GM12865 (cell line): ENCODE measurements around the gene TAF5.

Source experiments
- DNase-seq: peaks from one replicate; pipeline ENCODE4 v3.0.0; 2010; ENCODE audit warnings: low read depth
- H3K4me3 ChIP-seq: 2 replicates; pipeline ENCODE4 v1.5.1; 2011; ENCODE audit warnings: mild to moderate bottlenecking, low read depth, low read length, control low read depth
- CTCF ChIP-seq: IDR thresholded peaks from 2 replicates; pipeline ENCODE4 v1.5.1; 2011; ENCODE audit warnings: low read length, control low read depth, low read depth, inconsistent platforms; ENCODE audit not compliant: insufficient read depth; ENCODE audit errors: missing control alignments

Gene TAF5

GRCh38 chr10:103423748-103424147 is 56.0 kb downstream of the TAF5 start:
- TF ChIP-seq CTCF = no peak
- no peak overlapping the region for H3K4me3 ChIP-seq
- DNase-seq = no peak

- TF ChIP-seq CTCF = no peak
- DNase-seq = no peak
- no peak overlapping the region for H3K4me3 ChIP-seq
Observed at GRCh38 chr10:103427866-103428265, 60.1 kb downstream of the TAF5 start.

GRCh38 chr10:103428989-103429643 is 61.3 kb downstream of the TAF5 start:
- H3K4me3 ChIP-seq = no peak overlapping the region
- TF ChIP-seq CTCF = no peak
- no peak for DNase-seq

GRCh38 chr10:103429647-103430046 is 61.9 kb downstream of the TAF5 start:
- no peak for TF ChIP-seq CTCF
- no peak overlapping the region for H3K4me3 ChIP-seq
- no peak for DNase-seq

- peak; percentile 26 for DNase-seq
Observed at GRCh38 chr10:103431902-103432301, 64.1 kb downstream of the TAF5 start.

GRCh38 chr10:103433858-103434257 is 66.1 kb downstream of the TAF5 start:
- TF ChIP-seq CTCF = no peak
- DNase-seq = no peak
- no peak overlapping the region for H3K4me3 ChIP-seq

More at GRCh38 chr10:103431902-103432301, 64.1 kb downstream of the TAF5 start:
- TF ChIP-seq CTCF = no peak
- no peak overlapping the region for H3K4me3 ChIP-seq
